Lung (tissue), 16 donors: ENCODE results near the gene CCDC33. TPM values are rescaled to one million over a fixed set of nuclear protein-coding genes. Genes with fewer than 3 reads are reported as not detected.

ENCODE experiments used
- ATAC-seq: fragments of 200-7000 bp; cut with Tn5 transposase; one replicate; pipeline ENCODE4 v1.9.1; 2020; ENCODE audit warnings: moderate number of reproducible peaks; ENCODE audit not compliant: insufficient read depth, low FRiP score
- DNase-seq, 3 donors: peaks; one replicate each; pipeline ENCODE4 v3.0.0-alpha.2; 2013 to 2017
- H3K27ac ChIP-seq, 2 donors: one replicate each; pipeline ENCODE4 v1.5.1; 2013; ENCODE audit warnings: mild to moderate bottlenecking in 2 of 2, moderate library complexity in 2 of 2, control low read depth in 1 of 2, inconsistent platforms in 1 of 2, low read depth in 1 of 2, low read length in 1 of 2
- H3K27me3 ChIP-seq, 3 donors: one replicate each; pipeline ENCODE4 v1.5.1; 2013; ENCODE audit warnings: low read length in 2 of 3; ENCODE audit not compliant: control insufficient read depth in 3 of 3, insufficient read depth in 3 of 3
- H3K36me3 ChIP-seq, 4 donors: one replicate each; pipeline ENCODE4 v1.5.1; 2013; ENCODE audit warnings: low read length in 4 of 4, mild to moderate bottlenecking in 1 of 4, moderate library complexity in 1 of 4; ENCODE audit not compliant: control insufficient read depth in 4 of 4, insufficient read depth in 4 of 4
- H3K4me1 ChIP-seq, 5 donors: one replicate each; pipeline ENCODE4 v1.5.1; 2013; ENCODE audit warnings: low read length in 5 of 5, mild to moderate bottlenecking in 2 of 5, moderate library complexity in 1 of 5; ENCODE audit not compliant: control insufficient read depth in 5 of 5, insufficient read depth in 5 of 5
- H3K4me3 ChIP-seq: one replicate; pipeline ENCODE4 v1.5.1; 2013; ENCODE audit warnings: mild to moderate bottlenecking, control low read depth, moderate library complexity
- H3K9ac ChIP-seq, 2 donors: one replicate each; pipeline ENCODE4 v1.5.1; 2013; ENCODE audit warnings: low read length in 2 of 2, control low read depth in 1 of 2; ENCODE audit not compliant: insufficient read depth in 1 of 2
- H3K9me3 ChIP-seq, 4 donors: one replicate each; pipeline ENCODE4 v1.5.1; 2013; ENCODE audit warnings: low read length in 3 of 4, mild to moderate bottlenecking in 1 of 4, moderate library complexity in 1 of 4; ENCODE audit not compliant: control insufficient read depth in 4 of 4, insufficient read depth in 3 of 4
- CTCF ChIP-seq: IDR thresholded peaks from 2 replicates; pipeline ENCODE4 v1.5.1; 2012; ENCODE audit warnings: mild to moderate bottlenecking; ENCODE audit errors: control extremely low read depth, extremely low read depth
- WGBS, 2 donors: extraction: QIAGEN DNeasy Blood & Tissue Kit; methylation state at CpG; one replicate each; pipeline ENCODE4 v1.1.7; 2013; 5-methylcytosine and 5-hydroxymethylcytosine counted together
- long read RNA-seq, 5 donors: transcript quantifications; one replicate each; lab custom pipeline, GENCODE V29; 2026
- polyA plus RNA-seq, 2 donors: library from polyadenylated mRNA; stranded (reverse); fragments of 200-250 nt; gene quantifications; one replicate each; pipeline ENCODE4 v1.2.1, GENCODE V29; 2013
- total RNA-seq, 2 donors: library from RNA; depleted of rRNA in 1 of 2; stranded (reverse); fragments of >200 nt in 1 of 2; gene quantifications; one replicate each; pipeline ENCODE4 v1.2.1, GENCODE V29; 2014 to 2021
- donor health status: control.
- donor health status: control.
- donor health status: Bipolar disorder and iron deficiency.
- donor health status: healthy.
- donor health status: DM: yes; HTN: yes; CAD: no.

CCDC33 gene
- total RNA-seq: 10 to 100 TPM in 1 of 2 donors, 1 to 10 TPM in 1; 6.2 to 12.1 TPM
- 10 to 100 TPM in 1 of 2 donors, 1 to 10 TPM in 1; 4.3 to 14.1 TPM for polyA plus RNA-seq
- long read RNA-seq, donor 1: 0 reads
- long read RNA-seq, donor 2: 0 reads
- long read RNA-seq, donor 3: 0 reads
- long read RNA-seq, donor 4: 0 reads
- long read RNA-seq, donor 5: 0 reads

- ATAC-seq: no peak
Measured at GRCh38 chr15:74235962-74236361, at the start of gene CCDC33. Gene CCDC33 (plus strand): TSS chr15:74236326. CDS start chr15:74236720, 394 bp downstream.

GRCh38 chr15:74188216-74188615 lies 47.9 kb upstream of the CCDC33 start:
- Histone ChIP-seq H3K4me3 (no peak overlapping the region), H3K27me3 (no peaks in the 10 kb centered on the region), H3K4me1 (no peaks in the 10 kb centered on the region), H3K27ac (no peak overlapping the region), H3K36me3 (no peaks in the 10 kb centered on the region), H3K9ac (no peak overlapping the region), H3K9me3 (no peaks in the 10 kb centered on the region)
- TF ChIP-seq CTCF: no peak
- no peak for ATAC-seq
- 89 to 92% methylated on average over 11 of the region's 11 CpGs for WGBS, 2 donors
- no peak for DNase-seq

More at GRCh38 chr15:74235962-74236361, at the start of gene CCDC33:
- DNase-seq: no peak
- no peaks in the 10 kb centered on the region for H3K27me3 ChIP-seq
- no peak within 1 kb of the TSS for H3K27ac ChIP-seq
- peaks cover 0 to 32% (median 21%) of the 10 kb centered on the region in 5 donors for H3K4me1 ChIP-seq
- H3K9me3 ChIP-seq: no peaks in the 10 kb centered on the region
- no peak within 1 kb of the TSS for H3K9ac ChIP-seq
- WGBS, 2 donors: 32 to 43% methylated on average over 6 of the region's 6 CpGs
- H3K4me3 ChIP-seq: no peak within 1 kb of the TSS
- H3K36me3 ChIP-seq: no peaks in the 10 kb centered on the region
- no peak for TF ChIP-seq CTCF

- DNase-seq: no peak
- H3K4me1 ChIP-seq: peaks cover 0 to 16% (median 10%) of the 10 kb centered on the region in 5 donors
- no peak overlapping the region for H3K4me3 ChIP-seq
- no peaks in the 10 kb centered on the region for H3K36me3 ChIP-seq
- no peak for ATAC-seq
- no peak overlapping the region for H3K9ac ChIP-seq
- 70 to 79% methylated on average over 3 of the region's 3 CpGs for WGBS, 2 donors
- no peak overlapping the region for H3K27ac ChIP-seq
- no peaks in the 10 kb centered on the region for H3K9me3 ChIP-seq
- TF ChIP-seq CTCF: no peak
- H3K27me3 ChIP-seq: no peaks in the 10 kb centered on the region
Measured at GRCh38 chr15:74191798-74192197, 44.3 kb upstream of the CCDC33 start.

- H3K4me3 ChIP-seq: no peak overlapping the region
- no peak for DNase-seq
- no peak for TF ChIP-seq CTCF
- 86 to 88% methylated on average over 5 of the region's 5 CpGs for WGBS, 2 donors
- no peak overlapping the region for H3K27ac ChIP-seq
- no peak overlapping the region for H3K9ac ChIP-seq
- H3K4me1 ChIP-seq: peaks cover 0 to 16% (median 10%) of the 10 kb centered on the region in 5 donors
- H3K36me3 ChIP-seq: no peaks in the 10 kb centered on the region
- no peaks in the 10 kb centered on the region for H3K27me3 ChIP-seq
- ATAC-seq: no peak
- H3K9me3 ChIP-seq: no peaks in the 10 kb centered on the region
Measured at GRCh38 chr15:74192751-74193150, 43.4 kb upstream of the CCDC33 start.
